Cardiac muscle cell (in vitro differentiated cells and primary cell): ENCODE measurements around the gene ZNG1E. TPM values are rescaled to one million over a fixed set of nuclear protein-coding genes. Genes with fewer than 3 reads are reported as not detected.
"Not testable (repeated sequence)": the region's sequence is repeated elsewhere in the genome, so short reads cannot be mapped to it uniquely, and the experiment has no call there.

ENCODE experiments used
- DNase-seq, 2 donors: peaks; one replicate each; pipeline versions ENCODE4 v3.0.0 to v3.0.0-alpha.2; 2010 to 2017; ENCODE audit warnings: low read depth in 1 of 2, low spot score in 1 of 2
- H3K27ac ChIP-seq: fragments of 200-600 bp; sonication (generic); 2 replicates; pipeline ENCODE4 v1.5.1; 2016
- H3K27me3 ChIP-seq: fragments of 200-600 bp; sonication (generic); 2 replicates; pipeline ENCODE4 v1.6.0; 2016; ENCODE audit warnings: control low read depth
- H3K36me3 ChIP-seq: fragments of 200-600 bp; sonication (generic); 2 replicates; pipeline ENCODE4 v1.5.1; 2016; ENCODE audit warnings: control low read depth
- H3K4me1 ChIP-seq: fragments of 200-600 bp; sonication (generic); 2 replicates; pipeline ENCODE4 v1.8.1; 2017; ENCODE audit warnings: low read depth, mild to moderate bottlenecking, mixed run types
- H3K4me3 ChIP-seq: fragments of 200-600 bp; sonication (generic); 2 replicates; pipeline ENCODE4 v1.5.1; 2016; ENCODE audit warnings: mild to moderate bottlenecking
- H3K9me3 ChIP-seq: fragments of 200-600 bp; sonication (generic); 2 replicates; pipeline ENCODE4 v1.5.1; 2017; ENCODE audit warnings: low read depth, mild to moderate bottlenecking, control low read depth
- polyA plus RNA-seq: library from polyadenylated mRNA; unstranded; fragments of >200 nt; fragmentation: Nextera tagmentation; extraction: Ambion mirVana; gene quantifications from 2 replicates; pipeline ENCODE4 v1.2.1, GENCODE V29; 2016
- total RNA-seq: library from RNA; depleted of rRNA; stranded (reverse); fragments of >200 nt; gene quantifications from 2 replicates; pipeline ENCODE4 v1.2.3, GENCODE V29; 2016

The ZNG1E gene
- total RNA-seq, result 32.7 and 35.0 TPM in 2 replicates
- polyA plus RNA-seq, result 57.2 and 70.6 TPM in 2 replicates

- H3K27me3 ChIP-seq, H3K27ac ChIP-seq: not testable (repeated sequence)
These were observed at the start of gene ZNG1E for GRCh38 chr9:65675589-65676021. TSS of gene ZNG1E (plus strand) at chr9:65675928. CDS start at chr9:65675977, 49 bp downstream.

GRCh38 chr9:65673579-65673978 lies 2.1 kb upstream of the ZNG1E start:
- H3K4me1 ChIP-seq, DNase-seq, H3K36me3 ChIP-seq, H3K27me3 ChIP-seq, H3K27ac ChIP-seq, H3K9me3 ChIP-seq, H3K4me3 ChIP-seq: not testable (repeated sequence)

More at GRCh38 chr9:65675589-65676021, at the start of gene ZNG1E:
- peak; percentile 25 to 47 for DNase-seq
- H3K9me3 ChIP-seq, H3K36me3 ChIP-seq, H3K4me1 ChIP-seq: not testable (repeated sequence)
- H3K4me3 ChIP-seq, result peak within 1 kb of the TSS; percentile 39

- not testable (repeated sequence) for H3K9me3 ChIP-seq, H3K4me3 ChIP-seq, H3K27ac ChIP-seq, DNase-seq, H3K4me1 ChIP-seq, H3K27me3 ChIP-seq, H3K36me3 ChIP-seq
These were observed 710 bp upstream of the ZNG1E start for GRCh38 chr9:65675018-65675417.

GRCh38 chr9:65676389-65676788 lies 661 bp downstream of the ZNG1E start:
- H3K4me3 ChIP-seq, result peak overlapping the region; percentile 19

GRCh38 chr9:65678533-65678932 lies 2.8 kb downstream of the ZNG1E start:
- not testable (repeated sequence) for H3K27me3 ChIP-seq, H3K36me3 ChIP-seq, H3K4me1 ChIP-seq, H3K27ac ChIP-seq, H3K9me3 ChIP-seq, DNase-seq, H3K4me3 ChIP-seq

More at GRCh38 chr9:65676389-65676788, 661 bp downstream of the ZNG1E start:
- not testable (repeated sequence) for H3K27me3 ChIP-seq, H3K36me3 ChIP-seq, H3K27ac ChIP-seq, DNase-seq, H3K9me3 ChIP-seq, H3K4me1 ChIP-seq

GRCh38 chr9:65703550-65703949 lies 27.8 kb downstream of the ZNG1E start:
- not testable (repeated sequence) for H3K9me3 ChIP-seq, H3K4me1 ChIP-seq, H3K27ac ChIP-seq, H3K27me3 ChIP-seq, H3K36me3 ChIP-seq, H3K4me3 ChIP-seq
- DNase-seq, result peak; percentile 1 to 7

GRCh38 chr9:65714445-65714844 lies 38.7 kb downstream of the ZNG1E start:
- H3K4me1 ChIP-seq, H3K4me3 ChIP-seq, H3K36me3 ChIP-seq, DNase-seq, H3K9me3 ChIP-seq, H3K27ac ChIP-seq, H3K27me3 ChIP-seq: not testable (repeated sequence)

GRCh38 chr9:65737096-65737564 lies 61.4 kb downstream of the ZNG1E start, which contains the start of gene FOXD4L4:
TSS of gene FOXD4L4 (plus strand) at chr9:65737146. CDS start at chr9:65737146, 0 bp downstream.
- DNase-seq, H3K27ac ChIP-seq, H3K36me3 ChIP-seq, H3K9me3 ChIP-seq, H3K4me3 ChIP-seq, H3K4me1 ChIP-seq: not testable (repeated sequence)
- peaks cover 23% of the 10 kb centered on the region for H3K27me3 ChIP-seq

GRCh38 chr9:65738133-65738532 lies 62.4 kb downstream of the ZNG1E start:
- not testable (repeated sequence) for H3K27ac ChIP-seq, DNase-seq, H3K9me3 ChIP-seq, H3K4me3 ChIP-seq, H3K4me1 ChIP-seq, H3K36me3 ChIP-seq
- H3K27me3 ChIP-seq, result peaks cover 23% of the 10 kb centered on the region

Other genes starting within 250 kb of the ZNG1E start
- 0.07 and 0.42 TPM in 2 replicates for gene FOXD4L4, start 61.2 kb downstream of the ZNG1E start, total RNA-seq
- 0.11 TPM in 1 of 2 replicates, not detected in the other for gene FOXD4L4, start 61.2 kb downstream of the ZNG1E start, polyA plus RNA-seq